Measurements from ENCODE around the gene CFHR4. TPM values are rescaled to one million over a fixed set of nuclear protein-coding genes. Genes with fewer than 3 reads are reported as not detected.

CFHR4 gene
- not detected in 2 replicates for total RNA-seq

GRCh38 chr1:196887515-196888239, at the start of gene CFHR4:
CFHR4 (plus strand) TSS chr1:196888052; CDS start chr1:196888151, 99 bp downstream.

DNA sequence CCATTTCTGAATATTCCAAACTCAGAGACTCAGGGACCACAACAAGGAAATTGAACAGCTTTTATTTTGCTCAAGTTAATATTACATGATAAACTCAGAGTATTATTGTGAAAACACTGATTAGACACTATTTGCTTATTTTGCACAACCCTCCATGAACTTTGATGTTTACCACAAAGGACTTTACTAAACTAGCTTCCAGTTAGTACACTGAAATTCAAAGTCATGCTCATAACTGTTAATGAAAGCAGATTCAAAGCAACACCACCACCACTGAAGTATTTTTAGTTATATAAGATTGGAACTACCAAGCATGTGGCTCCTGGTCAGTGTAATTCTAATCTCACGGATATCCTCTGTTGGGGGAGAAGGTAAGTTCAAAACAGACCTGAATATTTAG, 55.7 kb downstream of the CFHR4 start, which contains the start of gene CFHR2:
CFHR2 (plus strand) TSS at position 171 of the 400 bp plus-strand sequence; CDS start at position 314, 143 bp downstream.

Other genes with a start within 250 kb of the CFHR4 start
- gene CFH, start 236.0 kb upstream of the CFHR4 start, total RNA-seq, result 175 and 259 TPM in 2 replicates
- 0.23 TPM in 1 of 2 replicates, not detected in the other for gene CFHR3, start 113.2 kb upstream of the CFHR4 start, total RNA-seq
- 0.18 and 0.30 TPM in 2 replicates for gene CFHR1, start 68.3 kb upstream of the CFHR4 start, total RNA-seq
- not detected in 2 replicates for gene CFHR2, start 55.7 kb downstream of the CFHR4 start, total RNA-seq
- gene CFHR5, start 89.5 kb downstream of the CFHR4 start, total RNA-seq, result not detected in 2 replicates
- gene F13B, start 179.2 kb downstream of the CFHR4 start, total RNA-seq, result not detected in 2 replicates

All from smooth muscle cell of the umbilical artery (primary cell).